Upper lobe of left lung (tissue), 4 donors: ENCODE results near the gene PDLIM7.

Experiments used
- CTCF ChIP-seq, 6 experiments: fragments of 450-650 bp in 4 of 6; fragments of 200-600 bp in 2 of 6; sonication (generic) in 2 of 6; IDR thresholded peaks; one replicate each; pipeline ENCODE4 v1.5.1; 2016 to 2019; ENCODE audit warnings: antibody characterized with exemption in 6 of 6
- EP300 ChIP-seq, 4 donors: sonication (generic); formaldehyde crosslinking; IDR thresholded peaks; one replicate each; pipeline ENCODE4 v1.5.1; 2017; ENCODE audit warnings: antibody characterized with exemption in 4 of 4, control low read depth in 2 of 4
- POLR2A ChIP-seq, 4 donors: fragments of 450-650 bp; IDR thresholded peaks; one replicate each; pipeline ENCODE4 v1.5.1; 2016 to 2017; ENCODE audit warnings: antibody characterized with exemption in 4 of 4, mild to moderate bottlenecking in 2 of 4

- no peak for TF ChIP-seq CTCF (IDR thresholded peaks at IDR 0.05)
- no peak for TF ChIP-seq EP300 (IDR thresholded peaks at IDR 0.05)
- TF ChIP-seq POLR2A (IDR thresholded peaks at IDR 0.05), result no peak
Observed at GRCh38 chr5:177527595-177527994, 30.2 kb upstream of the PDLIM7 start.
